ENCODE results near the gene SLC41A3.

GRCh38 chr3:126057501-126057819 is 26.5 kb downstream of the SLC41A3 start:
- TF ChIP-seq POLR2A (IDR thresholded peaks at IDR 0.05) (no peak), CTCF (IDR thresholded peaks at IDR 0.05) (no peak)
